ENCODE data around the gene RCAN1. TPM values are rescaled to one million over a fixed set of nuclear protein-coding genes. Genes with fewer than 3 reads are reported as not detected.

The RCAN1 gene
- total RNA-seq, 1 experiment from 2014 or later = 28.3 TPM

DNA sequence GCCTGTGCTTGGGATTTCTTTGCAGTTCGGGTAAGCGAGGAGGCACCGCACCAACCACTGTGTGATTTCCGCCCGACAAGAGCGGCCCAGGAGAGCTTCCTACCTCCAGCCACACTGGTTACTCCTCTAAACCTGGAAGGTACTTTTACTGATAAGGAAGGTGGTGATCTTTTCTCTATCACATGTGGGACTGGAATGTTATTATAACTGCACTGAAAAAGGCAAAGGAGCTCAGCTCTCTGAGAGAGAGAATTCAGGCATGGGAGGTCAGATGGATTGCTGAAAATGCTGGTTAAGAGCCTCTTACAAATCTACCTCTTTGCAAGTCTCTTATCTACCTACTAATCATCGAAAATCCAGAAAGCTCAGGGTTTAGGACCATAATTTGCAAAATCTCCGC lies 95.2 kb downstream of the RCAN1 start:
- peaks cover 3% of the 10 kb centered on the region; the same call in 1 of the 2 replicates for H3K4me1 ChIP-seq
- peaks cover 33% of the 10 kb centered on the region for H3K36me3 ChIP-seq
- DNase-seq = no peak

GRCh38 chr21:34519016-34519415 lies 95.9 kb downstream of the RCAN1 start:
- H3K9me3 ChIP-seq (replicated peaks) = no peaks in the 10 kb centered on the region
- DNase-seq = no peak
- no peak overlapping the region for H3K4me3 ChIP-seq
- no peak overlapping the region for H3K27ac ChIP-seq
- H3K4me1 ChIP-seq = no peaks in the 10 kb centered on the region
- peaks cover 33% of the 10 kb centered on the region for H3K36me3 ChIP-seq
- no peaks in the 10 kb centered on the region for H3K27me3 ChIP-seq

More for the DNA sequence above, 95.2 kb downstream of the RCAN1 start:
- H3K27me3 ChIP-seq = no peaks in the 10 kb centered on the region
- H3K9me3 ChIP-seq (replicated peaks) = no peaks in the 10 kb centered on the region
- H3K4me3 ChIP-seq = no peak overlapping the region
- no peak overlapping the region for H3K27ac ChIP-seq

DNA sequence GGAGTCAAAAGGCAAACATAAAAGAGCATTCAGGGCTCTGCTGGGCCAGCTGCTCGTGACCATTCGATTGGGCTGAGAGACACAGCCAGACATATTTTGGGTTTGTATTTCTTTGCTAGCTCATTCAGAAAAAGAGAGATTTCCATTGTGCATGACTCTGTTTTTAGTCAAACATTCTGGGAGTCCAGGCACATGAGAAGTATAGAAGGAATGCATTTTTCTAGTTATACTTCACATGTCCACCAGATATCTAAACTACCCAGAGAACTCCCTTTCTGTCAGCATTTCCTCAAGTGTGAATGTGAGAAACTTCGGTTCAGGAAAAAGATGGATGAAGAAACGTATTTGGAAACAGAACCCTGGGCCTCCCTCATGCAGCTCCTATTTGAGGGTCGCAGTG lies 96.6 kb downstream of the RCAN1 start:
- Histone ChIP-seq H3K27me3 (no peaks in the 10 kb centered on the region), H3K36me3 (peaks cover 33% of the 10 kb centered on the region), H3K27ac (no peak overlapping the region), H3K9me3 (replicated peaks) (no peaks in the 10 kb centered on the region), H3K4me1 (no peaks in the 10 kb centered on the region), H3K4me3 (no peak overlapping the region)
- no peak for DNase-seq

- H3K36me3 ChIP-seq = peaks cover 33% of the 10 kb centered on the region
- H3K4me3 ChIP-seq = no peak overlapping the region
- H3K27ac ChIP-seq = no peak overlapping the region
- no peak for DNase-seq
- H3K27me3 ChIP-seq = no peaks in the 10 kb centered on the region
- H3K9me3 ChIP-seq (replicated peaks) = no peaks in the 10 kb centered on the region
- H3K4me1 ChIP-seq = no peaks in the 10 kb centered on the region
Measured at GRCh38 chr21:34517491-34518245, 97.2 kb downstream of the RCAN1 start.

- H3K27me3 ChIP-seq = no peaks in the 10 kb centered on the region
- no peaks in the 10 kb centered on the region for H3K4me1 ChIP-seq
- H3K4me3 ChIP-seq = no peak overlapping the region
- no peak overlapping the region for H3K27ac ChIP-seq
- DNase-seq = no peak
- H3K9me3 ChIP-seq (replicated peaks) = no peaks in the 10 kb centered on the region
- H3K36me3 ChIP-seq = peaks cover 33% of the 10 kb centered on the region
Measured at GRCh38 chr21:34517039-34517438, 97.9 kb downstream of the RCAN1 start.

DNA sequence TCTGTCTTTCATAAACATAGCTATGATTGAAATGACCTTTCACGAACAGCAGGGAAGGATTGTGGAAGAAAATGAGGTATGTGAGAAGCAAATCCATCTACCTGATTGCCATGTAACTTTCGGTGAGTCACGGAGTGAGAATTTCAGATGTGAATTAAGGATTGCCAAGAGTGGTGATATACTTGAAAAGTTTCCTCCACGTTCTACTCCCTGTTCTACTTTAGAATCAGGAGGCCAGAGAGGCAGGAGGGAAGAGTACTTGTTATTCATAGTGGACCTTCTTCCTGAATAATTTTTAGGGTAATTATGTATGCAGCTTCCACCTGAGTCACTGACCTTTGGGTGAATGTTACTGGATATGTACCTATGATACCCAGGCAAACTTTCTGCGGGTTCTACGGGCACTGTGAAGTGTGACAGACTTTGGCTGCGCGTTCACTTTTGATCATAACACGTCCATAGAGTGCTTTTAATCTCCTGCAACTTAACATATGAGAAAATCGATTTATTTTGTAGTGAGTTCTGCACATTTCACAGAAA lies 100.3 kb downstream of the RCAN1 start:
- Histone ChIP-seq H3K36me3 (peaks cover 16% of the 10 kb centered on the region), H3K4me3 (no peak overlapping the region), H3K9me3 (replicated peaks) (no peaks in the 10 kb centered on the region), H3K27me3 (no peaks in the 10 kb centered on the region), H3K4me1 (no peaks in the 10 kb centered on the region), H3K27ac (no peak overlapping the region)
- DNase-seq = no peak

DNA sequence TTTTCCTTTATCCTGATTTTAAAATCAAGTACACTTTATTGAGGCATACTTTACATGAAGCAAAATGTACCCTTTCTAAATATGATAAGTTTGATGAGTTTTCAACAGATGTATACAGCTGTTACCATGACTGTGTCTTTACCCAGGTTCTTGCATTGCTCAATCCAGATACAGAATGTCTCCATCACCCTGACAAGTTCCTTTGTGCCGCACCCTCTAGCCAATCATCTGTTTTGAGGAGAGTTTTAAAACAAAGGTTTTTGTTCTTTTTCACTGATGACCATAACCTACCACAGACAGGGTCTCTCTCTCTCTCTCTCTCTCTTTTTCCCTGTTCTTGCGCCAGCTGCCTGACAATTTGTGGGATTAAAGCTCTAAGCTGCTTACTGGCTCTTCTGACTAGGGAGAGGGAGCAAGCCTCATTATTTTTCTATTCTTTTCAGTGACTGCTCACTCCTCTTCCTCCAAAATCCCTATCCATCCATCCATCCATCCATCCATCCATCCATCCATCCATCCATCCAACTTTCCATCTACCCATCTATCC lies 101.7 kb downstream of the RCAN1 start:
- DNase-seq = no peak
- no peaks in the 10 kb centered on the region for H3K9me3 ChIP-seq (replicated peaks)
- H3K27me3 ChIP-seq = no peaks in the 10 kb centered on the region
- H3K36me3 ChIP-seq = peaks cover 14% of the 10 kb centered on the region
- no peak overlapping the region for H3K4me3 ChIP-seq
- no peaks in the 10 kb centered on the region for H3K4me1 ChIP-seq
- H3K27ac ChIP-seq = no peak overlapping the region

DNA sequence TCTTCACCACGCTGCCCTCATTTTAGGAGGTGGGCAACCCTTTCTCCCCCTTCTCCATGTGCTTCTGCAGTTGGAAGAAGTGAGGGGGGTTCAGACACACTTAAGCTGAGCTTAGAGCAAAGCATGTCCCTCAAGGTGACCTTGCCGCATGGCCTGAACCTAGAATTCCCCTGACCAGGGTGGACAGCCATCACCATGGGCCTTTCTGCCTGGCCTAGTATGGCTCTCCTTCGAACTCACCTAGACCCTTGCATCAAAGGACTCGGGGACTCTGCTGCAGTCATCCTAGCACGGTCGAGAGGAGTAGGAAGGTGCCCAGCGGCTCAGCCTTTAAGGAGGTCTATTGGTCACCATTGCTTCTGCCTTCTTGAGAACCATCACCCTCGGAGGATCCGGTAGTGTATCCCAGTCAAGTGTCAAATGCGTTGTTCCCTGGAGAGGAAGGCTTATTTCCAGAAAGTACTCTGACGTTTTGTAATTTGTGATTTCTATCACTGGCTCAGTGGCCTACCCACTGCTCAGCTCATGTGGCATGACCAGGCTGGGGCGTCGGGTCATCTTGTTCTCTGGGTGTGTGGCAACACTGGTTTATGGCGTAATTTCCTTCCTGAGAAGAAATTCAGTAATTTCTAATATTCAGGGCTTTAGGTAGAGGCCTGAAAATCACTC lies 103.0 kb downstream of the RCAN1 start, which contains the start of gene KCNE1:
TSS of gene KCNE1 (minus strand) at position 424 of the 669 bp plus-strand sequence. CDS start 62,576 bp downstream, outside the sequence.
- H3K4me3 ChIP-seq = no peak within 1 kb of the TSS
- H3K36me3 ChIP-seq = peaks cover 4% of the 10 kb centered on the region
- H3K9me3 ChIP-seq (replicated peaks) = no peaks in the 10 kb centered on the region
- no peaks in the 10 kb centered on the region for H3K4me1 ChIP-seq
- no peaks in the 10 kb centered on the region for H3K27me3 ChIP-seq
- DNase-seq = no peak
- no peak within 1 kb of the TSS for H3K27ac ChIP-seq

GRCh38 chr21:34511181-34511580 lies 103.7 kb downstream of the RCAN1 start:
- H3K27me3 ChIP-seq = no peaks in the 10 kb centered on the region
- H3K27ac ChIP-seq = no peak overlapping the region
- H3K9me3 ChIP-seq (replicated peaks) = no peaks in the 10 kb centered on the region
- no peak overlapping the region for H3K4me3 ChIP-seq
- peaks cover 4% of the 10 kb centered on the region for H3K36me3 ChIP-seq
- no peak for DNase-seq
- H3K4me1 ChIP-seq = no peaks in the 10 kb centered on the region

- peak; percentile 57 to 63 for DNase-seq
- Histone ChIP-seq H3K36me3 (no peaks in the 10 kb centered on the region), H3K4me1 (no peaks in the 10 kb centered on the region), H3K9me3 (replicated peaks) (no peaks in the 10 kb centered on the region), H3K27ac (no peak overlapping the region), H3K4me3 (no peak overlapping the region), H3K27me3 (no peaks in the 10 kb centered on the region)
Measured at GRCh38 chr21:34510148-34511142, 104.5 kb downstream of the RCAN1 start.

DNA sequence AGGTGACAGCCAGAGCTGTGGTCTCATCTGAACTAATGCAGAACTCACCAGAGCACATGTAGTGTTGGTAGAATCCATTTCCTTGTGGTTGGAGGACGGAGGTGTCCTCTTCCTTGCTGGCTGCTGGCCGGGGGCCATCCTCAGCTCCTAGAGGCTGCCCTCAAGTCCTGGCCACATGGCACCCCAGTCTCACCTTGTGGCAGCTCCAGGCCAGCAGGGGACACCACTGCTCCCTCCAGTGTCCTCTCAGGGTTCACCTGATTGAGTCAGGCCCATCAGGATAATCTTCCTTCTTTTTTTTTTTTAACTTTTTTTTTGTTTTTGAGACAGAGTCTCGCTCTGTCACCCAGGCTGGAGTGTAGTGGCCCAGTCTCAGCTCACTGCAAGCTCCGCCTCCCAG lies 105.8 kb downstream of the RCAN1 start:
- H3K36me3 ChIP-seq = no peaks in the 10 kb centered on the region
- no peak overlapping the region for H3K27ac ChIP-seq
- no peaks in the 10 kb centered on the region for H3K4me1 ChIP-seq
- no peak for DNase-seq
- no peak overlapping the region for H3K4me3 ChIP-seq
- no peaks in the 10 kb centered on the region; the same call in 1 of the 2 replicates for H3K9me3 ChIP-seq (replicated peaks)
- no peaks in the 10 kb centered on the region for H3K27me3 ChIP-seq

DNA sequence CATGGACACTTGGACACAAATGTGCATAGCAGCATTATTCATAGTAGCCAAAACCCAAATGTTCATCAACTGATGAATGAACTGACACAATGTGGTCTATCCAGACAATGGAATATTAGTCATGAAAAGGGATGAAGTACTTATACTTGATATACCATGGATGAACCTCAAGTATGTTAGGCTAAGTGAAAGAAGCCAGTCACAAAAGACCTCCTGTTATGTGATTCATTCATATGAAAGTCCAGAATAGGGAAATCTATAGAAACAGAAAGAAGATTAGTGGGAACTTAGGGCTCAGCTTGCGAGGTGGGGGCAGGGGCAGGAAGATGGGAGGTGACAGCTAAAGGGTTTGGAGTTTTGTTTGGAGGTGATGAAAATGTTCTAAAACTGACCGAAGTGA lies 110.3 kb downstream of the RCAN1 start:
- Histone ChIP-seq H3K9me3 (replicated peaks) (no peaks in the 10 kb centered on the region; the same call in 1 of the 2 replicates), H3K27me3 (no peaks in the 10 kb centered on the region), H3K4me1 (no peaks in the 10 kb centered on the region), H3K4me3 (no peak overlapping the region), H3K27ac (no peak overlapping the region), H3K36me3 (no peaks in the 10 kb centered on the region)
- no peak for DNase-seq

DNA sequence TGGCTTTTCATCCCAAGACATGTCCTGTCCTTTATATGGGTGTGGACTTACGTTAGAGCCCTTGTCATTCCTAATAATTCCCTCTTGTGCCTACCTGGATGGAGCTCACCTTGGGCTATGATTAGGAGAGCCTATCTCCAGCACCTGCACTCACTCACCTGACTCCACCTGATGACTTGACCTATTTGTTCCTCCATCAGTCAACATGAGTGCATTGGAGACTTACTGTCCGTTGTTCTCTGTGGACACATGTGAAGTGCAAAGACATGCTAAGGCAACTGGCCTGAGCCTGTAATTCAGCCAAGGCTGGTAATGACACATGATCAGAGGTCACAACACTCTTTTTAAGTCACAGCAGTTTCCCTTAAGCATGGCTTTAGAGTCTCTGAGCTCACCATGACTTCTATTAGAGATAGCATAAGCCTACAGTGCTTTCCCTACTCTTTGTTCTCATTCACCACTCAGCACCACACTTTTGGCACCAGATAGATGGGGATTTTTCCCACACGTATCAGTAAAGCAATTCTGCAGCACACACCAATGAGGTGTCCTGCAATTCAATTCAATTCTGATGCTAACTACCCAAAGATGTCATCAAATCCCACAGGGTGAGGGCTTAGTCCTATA lies 112.3 kb downstream of the RCAN1 start:
- H3K9me3 ChIP-seq (replicated peaks) = no peaks in the 10 kb centered on the region; the same call in 1 of the 2 replicates
- no peaks in the 10 kb centered on the region for H3K27me3 ChIP-seq

GRCh38 chr21:34501716-34502115 lies 113.2 kb downstream of the RCAN1 start:
- Histone ChIP-seq H3K27me3 (no peaks in the 10 kb centered on the region), H3K9me3 (replicated peaks) (peaks cover 5% of the 10 kb centered on the region), H3K27ac (no peak overlapping the region), H3K4me3 (no peak overlapping the region), H3K4me1 (no peaks in the 10 kb centered on the region), H3K36me3 (no peaks in the 10 kb centered on the region)
- DNase-seq = no peak

More for the DNA sequence above, 112.3 kb downstream of the RCAN1 start:
- H3K4me3 ChIP-seq = no peak overlapping the region
- H3K36me3 ChIP-seq = no peaks in the 10 kb centered on the region
- no peak overlapping the region for H3K27ac ChIP-seq
- no peak for DNase-seq
- H3K4me1 ChIP-seq = no peaks in the 10 kb centered on the region

Data from SJCRH30 (cell line).